ENCODE data around the gene HIVEP3. TPM values are rescaled to one million over a fixed set of nuclear protein-coding genes. Genes with fewer than 3 reads are reported as not detected.

Gene HIVEP3
- total RNA-seq, 1 experiment from 2014 or later, result 7.9 TPM

- peak; percentile 90 for DNase-seq (ENCODE audit: low spot score)
Observed at GRCh38 chr1:41485605-41486004, 433.1 kb downstream of the HIVEP3 start.

- no peak for DNase-seq (ENCODE audit: low spot score)
Observed at GRCh38 chr1:41484402-41485241, 434.1 kb downstream of the HIVEP3 start, which contains the start of gene EDN2. Gene EDN2 (minus strand): TSS chr1:41484683. CDS start chr1:41484601, 82 bp downstream.

GRCh38 chr1:41483960-41484401 lies 434.7 kb downstream of the HIVEP3 start:
- DNase-seq (ENCODE audit: low spot score), result no peak

- no peak for DNase-seq (ENCODE audit: low spot score)
Observed at GRCh38 chr1:41483001-41483850, 435.5 kb downstream of the HIVEP3 start.

GRCh38 chr1:41482001-41482765 lies 436.5 kb downstream of the HIVEP3 start:
- peak; percentile 68 for DNase-seq (ENCODE audit: low spot score)

- DNase-seq (ENCODE audit: low spot score), result no peak
Observed at GRCh38 chr1:41481109-41481775, 437.5 kb downstream of the HIVEP3 start.

- DNase-seq (ENCODE audit: low spot score), result no peak
Observed at GRCh38 chr1:41480204-41481108, 438.3 kb downstream of the HIVEP3 start.

- no peak for DNase-seq (ENCODE audit: low spot score)
Observed at GRCh38 chr1:41479808-41480160, 438.9 kb downstream of the HIVEP3 start.

GRCh38 chr1:41479000-41479807 lies 439.5 kb downstream of the HIVEP3 start:
- no peak for DNase-seq (ENCODE audit: low spot score)

- DNase-seq (ENCODE audit: low spot score), result no peak
Observed at GRCh38 chr1:41478118-41478748, 440.5 kb downstream of the HIVEP3 start.

- no peak for DNase-seq (ENCODE audit: low spot score)
Observed at GRCh38 chr1:41476807-41477361, 441.8 kb downstream of the HIVEP3 start.

- DNase-seq (ENCODE audit: low spot score), result no peak
Observed at GRCh38 chr1:41475859-41476567, 442.7 kb downstream of the HIVEP3 start.

- no peak for DNase-seq (ENCODE audit: low spot score)
Observed at GRCh38 chr1:41475346-41475745, 443.4 kb downstream of the HIVEP3 start.

- DNase-seq (ENCODE audit: low spot score), result no peak
Observed at GRCh38 chr1:41474490-41475271, 444.0 kb downstream of the HIVEP3 start.

- DNase-seq (ENCODE audit: low spot score), result no peak
Observed at GRCh38 chr1:41473738-41474362, 444.9 kb downstream of the HIVEP3 start.

GRCh38 chr1:41471658-41472057 lies 447.1 kb downstream of the HIVEP3 start:
- no peak for DNase-seq (ENCODE audit: low spot score)

GRCh38 chr1:41469706-41470105 lies 449.0 kb downstream of the HIVEP3 start:
- no peak for DNase-seq (ENCODE audit: low spot score)

Data from A172 (cell line).